Fibroblast of lung (primary cell): Measurements from ENCODE around the gene KLHL41. TPM values are rescaled to one million over a fixed set of nuclear protein-coding genes. Genes with fewer than 3 reads are reported as not detected.

ENCODE experiments used
- DNase-seq, 2 donors: peaks; one replicate each; pipeline versions ENCODE4 v3.0.0 to v3.0.0-alpha.2; 2010; ENCODE audit warnings: low read depth in 2 of 2
- H2AFZ ChIP-seq: 2 replicates; pipeline ENCODE4 v1.5.1; 2012; ENCODE audit warnings: low read length, control low read depth, inconsistent platforms
- H3K27ac ChIP-seq: 2 replicates; pipeline ENCODE4 v1.5.1; 2011; ENCODE audit warnings: low read length, control low read depth; ENCODE audit not compliant: insufficient read depth
- H3K27me3 ChIP-seq: 2 replicates; pipeline ENCODE4 v1.5.1; 2011; ENCODE audit warnings: mild to moderate bottlenecking, low read length; ENCODE audit not compliant: control insufficient read depth, insufficient read depth
- H3K36me3 ChIP-seq: 2 replicates; pipeline ENCODE4 v1.5.1; 2011; ENCODE audit warnings: low read length; ENCODE audit not compliant: control insufficient read depth, insufficient read depth
- H3K4me1 ChIP-seq: 2 replicates; pipeline ENCODE4 v1.5.1; 2011; ENCODE audit warnings: low read length; ENCODE audit not compliant: control insufficient read depth, insufficient read depth; ENCODE audit errors: extremely low read depth
- H3K4me2 ChIP-seq: 2 replicates; pipeline ENCODE4 v1.5.1; 2011; ENCODE audit warnings: low read length, control low read depth; ENCODE audit not compliant: insufficient read depth; ENCODE audit errors: extremely low read depth
- H3K4me3 ChIP-seq, 4 experiments: fragments of 200-600 bp in 1 of 4; sonication (generic) in 1 of 4; replicated peaks in 1 of 4; 2 replicates each; pipeline ENCODE4 v1.5.1; 2011 to 2016; ENCODE audit warnings: low read length in 4 of 4, low read depth in 3 of 4, mild to moderate bottlenecking in 3 of 4, control low read depth in 2 of 4, inconsistent platforms in 1 of 4, mixed read lengths in 1 of 4; ENCODE audit not compliant: insufficient read depth in 1 of 4; ENCODE audit errors: control extremely low read depth in 1 of 4
- H3K79me2 ChIP-seq: 2 replicates; pipeline ENCODE4 v1.5.1; 2012; ENCODE audit warnings: mild to moderate bottlenecking, low read length, inconsistent platforms; ENCODE audit not compliant: control insufficient read depth, insufficient read depth
- H3K9ac ChIP-seq: 2 replicates; pipeline ENCODE4 v1.5.1; 2011; ENCODE audit warnings: mild to moderate bottlenecking, low read length, control low read depth; ENCODE audit not compliant: insufficient read depth
- H3K9me3 ChIP-seq: 2 replicates; pipeline ENCODE4 v1.5.1; 2012; ENCODE audit warnings: low read depth, low read length; ENCODE audit not compliant: control insufficient read depth, insufficient read depth
- H4K20me1 ChIP-seq: 2 replicates; pipeline ENCODE4 v1.5.1; 2011; ENCODE audit warnings: low read length; ENCODE audit not compliant: control insufficient read depth, insufficient read depth; ENCODE audit errors: extremely low read depth
- CTCF ChIP-seq, 2 donors: IDR thresholded peaks in 1 of 2; conservative IDR thresholded peaks in 1 of 2; 1 replicate in 1 of 2; 2 replicates in 1 of 2; pipeline ENCODE4 v1.5.1; 2011 to 2012; ENCODE audit warnings: low read length in 2 of 2, control low read depth in 1 of 2, inconsistent platforms in 1 of 2, low read depth in 1 of 2, mild to moderate bottlenecking in 1 of 2
- EZH2 ChIP-seq: IDR thresholded peaks from 2 replicates; pipeline ENCODE4 v1.5.1; 2012; ENCODE audit warnings: low read length, control low read depth, mild to moderate bottlenecking; ENCODE audit errors: missing control alignments
- polyA plus RNA-seq, 2 donors: library from polyadenylated mRNA; depleted of rRNA in 1 of 2; stranded (reverse) in 1 of 2; unstranded in 1 of 2; fragments of >200 nt; gene quantifications; 2 replicates each; pipeline ENCODE4 v1.2.1, GENCODE V29; 2011 to 2012; ENCODE audit warnings: missing spikeins in 1 of 2
- total RNA-seq: library from RNA; depleted of rRNA; stranded (reverse); fragments of >200 nt; gene quantifications from 2 replicates; pipeline ENCODE4 v1.2.1, GENCODE V29; 2014

Gene KLHL41
- total and polyA plus RNA-seq, 2 donors (not counting 1 experiment from before 2014, with no cell fraction given): 1.2 to 3.8 TPM

GRCh38 chr2:169478339-169478738 is 31.2 kb upstream of the KLHL41 start:
- no peaks in the 10 kb centered on the region for H3K79me2 ChIP-seq
- H3K27ac ChIP-seq: no peak overlapping the region
- H3K36me3 ChIP-seq: no peaks in the 10 kb centered on the region

GRCh38 chr2:169478745-169479256 is 30.7 kb upstream of the KLHL41 start:
- DNase-seq: no peak
- Histone ChIP-seq H3K36me3 (no peaks in the 10 kb centered on the region), H3K4me2 (peak overlapping the region; percentile 90), H3K79me2 (no peaks in the 10 kb centered on the region), H3K4me3 (peak overlapping the region; percentile 63 to 97 (median 80)), H3K27me3 (no peaks in the 10 kb centered on the region), H4K20me1 (no peaks in the 10 kb centered on the region), H3K4me1 (no peaks in the 10 kb centered on the region), H3K27ac (peak overlapping the region; percentile 69), H2AFZ (peak overlapping the region; percentile 90), H3K9ac (peak overlapping the region; percentile 78), H3K9me3 (no peaks in the 10 kb centered on the region)
- TF ChIP-seq EZH2 (no peak), CTCF (conservative IDR thresholded peaks at IDR 0.05 in 1 of 2, IDR thresholded peaks at IDR 0.05 in 1 of 2; ENCODE audit: low read depth in 1 of 2, low read length in 2 of 2) (no peak)

More at GRCh38 chr2:169478339-169478738, 31.2 kb upstream of the KLHL41 start:
- DNase-seq: peak; percentile 47 to 67
- Histone ChIP-seq H3K4me3 (no peak overlapping the region), H3K4me1 (no peaks in the 10 kb centered on the region), H3K4me2 (no peak overlapping the region), H4K20me1 (no peaks in the 10 kb centered on the region), H3K9ac (no peak overlapping the region), H2AFZ (no peak overlapping the region), H3K9me3 (no peaks in the 10 kb centered on the region), H3K27me3 (no peaks in the 10 kb centered on the region)
- TF ChIP-seq CTCF (conservative IDR thresholded peaks at IDR 0.05 in 1 of 2, IDR thresholded peaks at IDR 0.05 in 1 of 2; ENCODE audit: low read depth in 1 of 2, low read length in 2 of 2) (no peak), EZH2 (no peak)

- Histone ChIP-seq H3K4me2 (peak within 1 kb of the TSS; percentile 90), H3K4me1 (no peaks in the 10 kb centered on the region), H3K27ac (peak within 1 kb of the TSS; percentile 69), H3K9me3 (no peaks in the 10 kb centered on the region), H2AFZ (peak within 1 kb of the TSS; percentile 90), H3K36me3 (no peaks in the 10 kb centered on the region), H4K20me1 (no peaks in the 10 kb centered on the region), H3K4me3 (peak within 1 kb of the TSS; percentile 63 to 97 (median 80)), H3K9ac (peak within 1 kb of the TSS; percentile 78), H3K27me3 (no peaks in the 10 kb centered on the region), H3K79me2 (no peaks in the 10 kb centered on the region)
- DNase-seq: peak; percentile 88
- peak; percentile 42 to 55 for TF ChIP-seq CTCF (conservative IDR thresholded peaks at IDR 0.05 in 1 of 2, IDR thresholded peaks at IDR 0.05 in 1 of 2; ENCODE audit: low read depth in 1 of 2, low read length in 2 of 2)
- TF ChIP-seq EZH2: no peak
Measured at GRCh38 chr2:169479257-169480078, 30.0 kb upstream of the KLHL41 start, which contains the start of gene BBS5. TSS of gene BBS5 (plus strand) at chr2:169479494. CDS start at chr2:169479554, 60 bp downstream.
